GM19099 (cell line): ENCODE measurements around the gene MPI.

Experiments used
- POLR2A ChIP-seq: IDR thresholded peaks from 3 replicates; pipeline ENCODE4 v1.6.1; 2011; ENCODE audit warnings: low read depth; ENCODE audit not compliant: insufficient read length; ENCODE audit errors: extremely low read depth

MPI gene

GRCh38 chr15:74855857-74856256, 34.0 kb upstream of the MPI start:
- TF ChIP-seq POLR2A = no peak

GRCh38 chr15:74856537-74856936, 33.3 kb upstream of the MPI start:
- no peak for TF ChIP-seq POLR2A

- no peak for TF ChIP-seq POLR2A
Measured at GRCh38 chr15:74857082-74857655, 32.7 kb upstream of the MPI start.

GRCh38 chr15:74857671-74858368, 32.0 kb upstream of the MPI start:
- TF ChIP-seq POLR2A = no peak

- TF ChIP-seq POLR2A = no peak
Measured at GRCh38 chr15:74858369-74858740, 31.5 kb upstream of the MPI start.

- TF ChIP-seq POLR2A = no peak
Measured at GRCh38 chr15:74863239-74864056, 26.4 kb upstream of the MPI start.

GRCh38 chr15:74864296-74864695, 25.5 kb upstream of the MPI start:
- TF ChIP-seq POLR2A = no peak

- no peak for TF ChIP-seq POLR2A
Measured at GRCh38 chr15:74865316-74865715, 24.5 kb upstream of the MPI start.

GRCh38 chr15:74866090-74866489, 23.8 kb upstream of the MPI start:
- TF ChIP-seq POLR2A = no peak

- no peak for TF ChIP-seq POLR2A
Measured at GRCh38 chr15:74867466-74868038, 22.3 kb upstream of the MPI start.

GRCh38 chr15:74868059-74868458, 21.8 kb upstream of the MPI start:
- no peak for TF ChIP-seq POLR2A

GRCh38 chr15:74869372-74869725, 20.5 kb upstream of the MPI start:
- no peak for TF ChIP-seq POLR2A

- peak; percentile 26 for TF ChIP-seq POLR2A
Measured at GRCh38 chr15:74869726-74870407, 20.0 kb upstream of the MPI start.

GRCh38 chr15:74870436-74871215, 19.2 kb upstream of the MPI start:
- TF ChIP-seq POLR2A = no peak
